PC-3 (cell line): ENCODE results near the gene RALGAPA1.

ENCODE experiments used
- EZH2 ChIP-seq: fragments of 300-600 bp; sonication (generic); IDR thresholded peaks from one replicate; pipeline ENCODE4 v1.6.1; 2017; ENCODE audit warnings: antibody characterized with exemption, mild to moderate bottlenecking, low read length; ENCODE audit not compliant: unreplicated experiment
- EZH2phosphoT487 ChIP-seq: fragments of 300-600 bp; sonication (generic); IDR thresholded peaks from 2 replicates; pipeline ENCODE4 v1.6.1; 2018; ENCODE audit warnings: mild to moderate bottlenecking, antibody characterized with exemption, low read length, borderline replicate concordance
- TF ChIP-seq, protein P1 (sequence below): fragments of 300-600 bp; sonication (generic); conservative IDR thresholded peaks from 2 replicates; pipeline ENCODE4 v1.5.1; 2017; ENCODE audit warnings: antibody characterized with exemption, low read depth, mild to moderate bottlenecking, low read length

GRCh38 chr14:35576856-35577255, 232.2 kb downstream of the RALGAPA1 start:
- TF ChIP-seq, protein P1, sequence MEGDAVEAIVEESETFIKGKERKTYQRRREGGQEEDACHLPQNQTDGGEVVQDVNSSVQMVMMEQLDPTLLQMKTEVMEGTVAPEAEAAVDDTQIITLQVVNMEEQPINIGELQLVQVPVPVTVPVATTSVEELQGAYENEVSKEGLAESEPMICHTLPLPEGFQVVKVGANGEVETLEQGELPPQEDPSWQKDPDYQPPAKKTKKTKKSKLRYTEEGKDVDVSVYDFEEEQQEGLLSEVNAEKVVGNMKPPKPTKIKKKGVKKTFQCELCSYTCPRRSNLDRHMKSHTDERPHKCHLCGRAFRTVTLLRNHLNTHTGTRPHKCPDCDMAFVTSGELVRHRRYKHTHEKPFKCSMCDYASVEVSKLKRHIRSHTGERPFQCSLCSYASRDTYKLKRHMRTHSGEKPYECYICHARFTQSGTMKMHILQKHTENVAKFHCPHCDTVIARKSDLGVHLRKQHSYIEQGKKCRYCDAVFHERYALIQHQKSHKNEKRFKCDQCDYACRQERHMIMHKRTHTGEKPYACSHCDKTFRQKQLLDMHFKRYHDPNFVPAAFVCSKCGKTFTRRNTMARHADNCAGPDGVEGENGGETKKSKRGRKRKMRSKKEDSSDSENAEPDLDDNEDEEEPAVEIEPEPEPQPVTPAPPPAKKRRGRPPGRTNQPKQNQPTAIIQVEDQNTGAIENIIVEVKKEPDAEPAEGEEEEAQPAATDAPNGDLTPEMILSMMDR, result no peak
- no peak for TF ChIP-seq EZH2
- no peak for TF ChIP-seq EZH2phosphoT487
